Measurements from ENCODE around the gene NAA30. TPM values are rescaled to one million over a fixed set of nuclear protein-coding genes. Genes with fewer than 3 reads are reported as not detected.

Gene NAA30
- total RNA-seq, 1 experiment from 2014 or later, result 16.0 TPM

DNA sequence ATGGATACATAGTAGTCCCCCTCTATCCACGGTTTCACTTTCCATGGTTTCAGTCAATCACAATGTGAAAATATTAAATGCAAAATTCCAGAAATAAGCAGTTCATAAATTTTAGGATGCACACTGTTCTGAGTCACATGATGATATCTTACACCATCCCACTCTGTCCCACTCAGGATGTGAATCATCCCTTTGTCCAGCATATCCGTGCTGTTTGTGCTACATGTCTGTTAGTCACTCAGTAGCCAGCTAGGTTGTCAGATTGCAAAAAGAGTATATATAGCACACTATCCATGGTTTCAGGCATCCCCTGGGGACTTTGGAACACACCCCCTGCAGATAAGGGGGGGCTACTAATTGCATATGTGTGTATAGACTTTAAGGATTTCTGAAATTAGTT is 8.1 kb upstream of the NAA30 start:
- Mint-ChIP-seq H3K36me3 (ENCODE audit: insufficient read depth, unreplicated experiment) (no peaks in the 10 kb centered on the region), H3K27ac (ENCODE audit: unreplicated experiment) (no peak overlapping the region), H3K27me3 (ENCODE audit: unreplicated experiment) (no peaks in the 10 kb centered on the region), H3K9me3 (ENCODE audit: low read depth, unreplicated experiment) (no peaks in the 10 kb centered on the region), H3K4me1 (ENCODE audit: low read depth, unreplicated experiment) (peaks cover 6% of the 10 kb centered on the region), H3K4me3 (ENCODE audit: low read depth, unreplicated experiment) (no peak overlapping the region)
- DNase-seq, result no peak
- CTCF ChIA-PET, result no interaction called here
- no TSS peak for BruUV-seq (replicated peaks)
- intact Hi-C loops (cut with micrococcal nuclease; ENCODE audit: unreplicated experiment), result no loop called here
- TF ChIP-seq, protein P1, sequence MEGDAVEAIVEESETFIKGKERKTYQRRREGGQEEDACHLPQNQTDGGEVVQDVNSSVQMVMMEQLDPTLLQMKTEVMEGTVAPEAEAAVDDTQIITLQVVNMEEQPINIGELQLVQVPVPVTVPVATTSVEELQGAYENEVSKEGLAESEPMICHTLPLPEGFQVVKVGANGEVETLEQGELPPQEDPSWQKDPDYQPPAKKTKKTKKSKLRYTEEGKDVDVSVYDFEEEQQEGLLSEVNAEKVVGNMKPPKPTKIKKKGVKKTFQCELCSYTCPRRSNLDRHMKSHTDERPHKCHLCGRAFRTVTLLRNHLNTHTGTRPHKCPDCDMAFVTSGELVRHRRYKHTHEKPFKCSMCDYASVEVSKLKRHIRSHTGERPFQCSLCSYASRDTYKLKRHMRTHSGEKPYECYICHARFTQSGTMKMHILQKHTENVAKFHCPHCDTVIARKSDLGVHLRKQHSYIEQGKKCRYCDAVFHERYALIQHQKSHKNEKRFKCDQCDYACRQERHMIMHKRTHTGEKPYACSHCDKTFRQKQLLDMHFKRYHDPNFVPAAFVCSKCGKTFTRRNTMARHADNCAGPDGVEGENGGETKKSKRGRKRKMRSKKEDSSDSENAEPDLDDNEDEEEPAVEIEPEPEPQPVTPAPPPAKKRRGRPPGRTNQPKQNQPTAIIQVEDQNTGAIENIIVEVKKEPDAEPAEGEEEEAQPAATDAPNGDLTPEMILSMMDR (IDR thresholded peaks at IDR 0.05; ENCODE audit: unreplicated experiment), result no peak

DNA sequence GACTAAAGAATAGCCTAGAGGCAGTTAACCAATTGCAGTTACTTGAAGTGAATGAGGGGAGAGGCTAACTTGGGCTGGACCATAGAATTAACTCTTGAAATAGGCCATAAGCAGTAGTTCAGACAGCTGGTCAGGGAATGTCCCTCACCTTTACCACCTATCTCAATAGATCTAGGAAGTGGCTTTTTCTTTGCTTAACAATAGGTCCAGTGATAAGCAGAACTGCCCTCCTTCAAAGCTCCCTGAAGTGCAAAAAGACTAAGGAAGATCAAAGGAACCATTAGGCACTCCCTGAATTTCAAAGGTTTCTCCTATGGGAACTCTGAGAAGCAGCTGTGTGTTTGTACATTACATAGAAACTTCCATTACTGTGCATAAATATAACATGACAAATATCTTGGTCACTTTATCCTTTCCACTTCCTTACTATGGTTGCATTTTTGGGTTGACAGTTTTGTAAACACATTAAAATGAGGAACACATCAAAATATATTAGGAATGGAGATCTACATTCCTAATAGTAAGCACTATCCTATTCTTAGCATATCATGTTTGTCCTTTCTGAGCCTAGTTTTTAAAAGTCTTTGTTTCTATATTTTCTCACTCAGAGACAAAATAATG is 7.2 kb upstream of the NAA30 start:
- no peaks in the 10 kb centered on the region for H3K36me3 Mint-ChIP-seq (ENCODE audit: insufficient read depth, unreplicated experiment)
- intact Hi-C loops (cut with micrococcal nuclease; ENCODE audit: unreplicated experiment), result no loop called here
- no peak for DNase-seq
- no peaks in the 10 kb centered on the region for H3K9me3 Mint-ChIP-seq (ENCODE audit: low read depth, unreplicated experiment)
- peaks cover 6% of the 10 kb centered on the region for H3K4me1 Mint-ChIP-seq (ENCODE audit: low read depth, unreplicated experiment)
- no peaks in the 10 kb centered on the region for H3K27me3 Mint-ChIP-seq (ENCODE audit: unreplicated experiment)
- H3K4me3 Mint-ChIP-seq (ENCODE audit: low read depth, unreplicated experiment), result no peak overlapping the region
- no peak overlapping the region for H3K27ac Mint-ChIP-seq (ENCODE audit: unreplicated experiment)
- TF ChIP-seq, protein P1 (IDR thresholded peaks at IDR 0.05; ENCODE audit: unreplicated experiment), result no peak
- BruUV-seq (replicated peaks), result no TSS peak
- CTCF ChIA-PET, result no interaction called here

DNA sequence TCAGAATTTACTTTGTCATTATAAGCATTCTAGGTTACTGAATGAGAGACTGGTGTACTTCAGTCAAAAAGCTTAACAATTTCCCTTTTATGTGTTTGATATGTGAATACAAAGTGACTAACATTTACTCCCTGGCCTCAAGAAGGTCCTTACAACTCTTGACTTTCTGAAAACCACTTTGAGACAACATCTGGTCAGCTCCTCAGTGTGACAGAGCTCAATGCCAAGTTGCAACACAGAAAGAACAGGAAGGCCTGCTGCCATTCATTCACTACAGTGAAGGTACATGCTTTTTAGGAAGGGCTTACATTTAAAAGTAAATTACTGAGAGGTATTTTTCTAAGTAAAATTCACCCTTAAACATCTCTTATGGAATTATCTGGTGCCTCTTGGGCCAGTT is 2.3 kb upstream of the NAA30 start:
- no peak overlapping the region for H3K4me3 Mint-ChIP-seq (ENCODE audit: low read depth, unreplicated experiment)
- H3K36me3 Mint-ChIP-seq (ENCODE audit: insufficient read depth, unreplicated experiment), result peaks cover 31% of the 10 kb centered on the region
- no peak overlapping the region for H3K27ac Mint-ChIP-seq (ENCODE audit: unreplicated experiment)
- intact Hi-C loops (cut with micrococcal nuclease; ENCODE audit: unreplicated experiment), result no loop called here
- DNase-seq, result no peak
- TF ChIP-seq, protein P1 (IDR thresholded peaks at IDR 0.05; ENCODE audit: unreplicated experiment), result no peak
- no TSS peak for BruUV-seq (replicated peaks)
- no peaks in the 10 kb centered on the region for H3K27me3 Mint-ChIP-seq (ENCODE audit: unreplicated experiment)
- no peaks in the 10 kb centered on the region for H3K9me3 Mint-ChIP-seq (ENCODE audit: low read depth, unreplicated experiment)
- H3K4me1 Mint-ChIP-seq (ENCODE audit: low read depth, unreplicated experiment), result peaks cover 10% of the 10 kb centered on the region
- CTCF ChIA-PET, result no interaction called here

DNA sequence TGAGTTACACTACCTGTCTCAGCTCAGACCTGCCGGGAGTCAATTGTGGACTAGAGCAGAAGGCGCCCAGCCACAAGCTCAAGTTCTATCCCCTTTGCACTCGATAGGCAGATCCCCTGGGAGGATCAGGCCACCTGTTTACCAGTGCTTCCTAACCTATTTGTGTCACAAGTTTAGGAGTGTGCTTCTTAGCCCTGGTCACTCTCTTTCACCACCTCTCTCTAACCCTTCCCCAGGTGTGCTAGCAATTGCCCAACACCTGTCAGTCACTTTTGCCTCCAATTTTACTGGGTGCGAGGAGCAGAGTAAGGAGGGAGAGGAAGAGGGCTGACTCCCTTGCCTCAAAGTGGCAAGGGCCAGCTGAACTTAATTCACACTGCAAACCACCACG is 745 bp upstream of the NAA30 start:
- Mint-ChIP-seq H3K36me3 (ENCODE audit: insufficient read depth, unreplicated experiment) (peaks cover 31% of the 10 kb centered on the region), H3K9me3 (ENCODE audit: low read depth, unreplicated experiment) (no peaks in the 10 kb centered on the region), H3K27ac (ENCODE audit: unreplicated experiment) (peak overlapping the region; percentile 85), H3K4me3 (ENCODE audit: low read depth, unreplicated experiment) (peak overlapping the region; percentile 98), H3K27me3 (ENCODE audit: unreplicated experiment) (no peaks in the 10 kb centered on the region), H3K4me1 (ENCODE audit: low read depth, unreplicated experiment) (peaks cover 10% of the 10 kb centered on the region)
- CTCF ChIA-PET, result interaction anchor here (0.6 to 1.1 kb wide), 2 partner anchors 15 to 211 kb away, joined by 3 read pairs; no protein-coding TSS in a partner anchor
- TF ChIP-seq, protein P1 (IDR thresholded peaks at IDR 0.05; ENCODE audit: unreplicated experiment), result no peak
- intact Hi-C loops (cut with micrococcal nuclease; ENCODE audit: unreplicated experiment), result no loop called here
- DNase-seq, result peak; percentile 8
- no TSS peak for BruUV-seq (replicated peaks)
